Activated naive CD4-positive, alpha-beta T cell (primary cell): ENCODE results near the gene GORASP1.
"Not testable (repeated sequence)": the region's sequence is repeated elsewhere in the genome, so short reads cannot be mapped to it uniquely, and the experiment has no call there.

ENCODE experiments used
- DNase-seq, 4 experiments: peaks; one replicate each; lab custom pipeline; 2025; lab: John Stamatoyannopoulos, UW

Gene GORASP1

GRCh38 chr3:39064646-39065045 lies 42.8 kb downstream of the GORASP1 start:
- no peak for DNase-seq

GRCh38 chr3:39063143-39063542 lies 44.3 kb downstream of the GORASP1 start:
- no peak for DNase-seq

- DNase-seq, result no peak
These were observed 45.2 kb downstream of the GORASP1 start for GRCh38 chr3:39062180-39062579.

- DNase-seq, result not testable (repeated sequence)
These were observed 46.2 kb downstream of the GORASP1 start for GRCh38 chr3:39061228-39061627.

- DNase-seq, result no peak
These were observed 51.3 kb downstream of the GORASP1 start for GRCh38 chr3:39056151-39056550.

GRCh38 chr3:39053696-39054095 lies 53.7 kb downstream of the GORASP1 start:
- DNase-seq, result no peak

- no peak for DNase-seq
These were observed 54.8 kb downstream of the GORASP1 start for GRCh38 chr3:39052583-39052982.

- DNase-seq, result peak; percentile 65 to 82 (median 72)
These were observed 55.5 kb downstream of the GORASP1 start, which contains the start of the genes SCN11A and WDR48 for GRCh38 chr3:39051649-39052561. Gene SCN11A, minus strand, starts transcription at chr3:39051944. Its CDS starts 101,582 bp downstream, at chr3:38950362. Gene WDR48, plus strand, starts transcription at chr3:39052016. Its CDS starts 10 bp downstream, at chr3:39052026.

- no peak for DNase-seq
These were observed 57.4 kb downstream of the GORASP1 start for GRCh38 chr3:39050029-39050428.
